HepG2 (cell line): ENCODE data around the gene DCLK1. TPM values are rescaled to one million over a fixed set of nuclear protein-coding genes. Genes with fewer than 3 reads are reported as not detected.

Experiments used
- ATAC-seq: fragments of 200-7000 bp; cut with Tn5 transposase; 3 replicates; pipeline ENCODE4 v1.9.1; 2020; ENCODE audit warnings: mild to moderate bottlenecking, moderate library complexity
- BruUV-seq: library from RNA; stranded (reverse); fragments of 400-500 nt; replicated peaks from 2 replicates; lab custom pipeline; 2021; lab: Mats Ljungman, UMichigan
- CTCF ChIA-PET: fragments of 300-600 bp; formaldehyde crosslinking; extraction: SDS; loops from one replicate; lab custom pipeline; 2021; ENCODE audit warnings: low total read pairs, inconsistent platforms, low intra/inter-chr PET ratio; lab: Yijun Ruan, JAX
- POLR2A ChIA-PET: fragments of 350-600 bp; sonication (Branson Sonifier 250); formaldehyde crosslinking; loops from one replicate; lab custom pipeline; 2020; ENCODE audit warnings: antibody characterized with exemption, inconsistent platforms; lab: Yijun Ruan, JAX
- DNase-seq: peaks from one replicate; pipeline ENCODE4 v3.0.0-alpha.2; 2015; ENCODE audit warnings: low spot score
- FAIRE-seq: peaks from 3 replicates; lab custom pipeline; 2011; peaks lifted over from hg19 to GRCh38; lab: Jason Lieb, UNC
- H2AFZ ChIP-seq: one replicate; pipeline ENCODE4 v1.6.1; 2011; ENCODE audit warnings: low read length, inconsistent platforms
- H3K27ac ChIP-seq: fragments of 300-600 bp; 3 replicates; pipeline ENCODE4 v1.8.0; 2011; ENCODE audit warnings: mixed run types, mild to moderate bottlenecking, mixed read lengths, low read length, inconsistent platforms; ENCODE audit not compliant: insufficient read depth; ENCODE audit errors: extremely low read length
- H3K27me3 ChIP-seq, 2 experiments: fragments of 200-600 bp in 1 of 2; 2 replicates in 1 of 2; 3 replicates in 1 of 2; pipeline versions ENCODE4 v1.6.0 to v1.8.0; 2011; ENCODE audit warnings: low read length in 2 of 2, mild to moderate bottlenecking in 2 of 2, moderate library complexity in 2 of 2, inconsistent platforms in 1 of 2; ENCODE audit not compliant: insufficient read depth in 2 of 2, control insufficient read depth in 1 of 2
- H3K36me3 ChIP-seq, 2 experiments: fragments of 200-600 bp in 1 of 2; replicated peaks in 1 of 2; 2 replicates in 1 of 2; 3 replicates in 1 of 2; pipeline versions ENCODE4 v1.5.1 to v1.8.0; 2011; ENCODE audit warnings: low read length in 2 of 2, inconsistent platforms in 1 of 2; ENCODE audit not compliant: insufficient read depth in 2 of 2, control insufficient read depth in 1 of 2
- H3K4me1 ChIP-seq: 2 replicates; pipeline ENCODE4 v1.5.1; 2012; ENCODE audit warnings: low read length, inconsistent platforms; ENCODE audit not compliant: insufficient read depth
- H3K4me2 ChIP-seq: 2 replicates; pipeline ENCODE4 v1.6.0; 2011; ENCODE audit warnings: low read depth, low read length, inconsistent platforms
- H3K4me3 ChIP-seq, 3 experiments: fragments of 200-600 bp in 1 of 3; sonication (generic), shearing (Covaris generic) in 1 of 3; replicated peaks in 1 of 3; 2 replicates each; pipeline ENCODE4 v1.5.1; 2011 to 2016; ENCODE audit warnings: low read length in 3 of 3, inconsistent platforms in 2 of 3, low read depth in 2 of 3, mild to moderate bottlenecking in 2 of 3, control low read depth in 1 of 3, mixed read lengths in 1 of 3; ENCODE audit not compliant: insufficient read depth in 1 of 3
- H3K79me2 ChIP-seq: one replicate; pipeline ENCODE4 v1.6.1; 2011; ENCODE audit warnings: low read length, inconsistent platforms; ENCODE audit not compliant: insufficient read depth
- H3K9ac ChIP-seq: 2 replicates; pipeline ENCODE4 v1.6.0; 2011; ENCODE audit warnings: mild to moderate bottlenecking, low read depth, low read length, inconsistent platforms; ENCODE audit not compliant: insufficient read depth
- H3K9me3 ChIP-seq: 2 replicates; pipeline ENCODE4 v1.5.1; 2012; ENCODE audit warnings: mild to moderate bottlenecking, low read length
- H4K20me1 ChIP-seq: 2 replicates; pipeline ENCODE4 v1.6.0; 2011; ENCODE audit warnings: inconsistent platforms, mild to moderate bottlenecking, low read length, moderate library complexity; ENCODE audit not compliant: insufficient read depth
- IRF2 ChIP-seq: IDR thresholded peaks from 2 replicates; pipeline ENCODE4 v1.6.1; 2018; ENCODE audit warnings: missing genetic modification reagents, missing compliant biosample characterization
- KLF12 ChIP-seq: sonication (generic); formaldehyde crosslinking; IDR thresholded peaks from 2 replicates; pipeline ENCODE4 v1.4.0; 2020; ENCODE audit warnings: missing genetic modification reagents, borderline replicate concordance
- MZF1 ChIP-seq: sonication (generic); formaldehyde crosslinking; IDR thresholded peaks from 2 replicates; pipeline ENCODE4 v1.8.1; 2023; ENCODE audit warnings: mild to moderate bottlenecking, missing genetic modification reagents, borderline replicate concordance
- RORA ChIP-seq: sonication (generic); formaldehyde crosslinking; IDR thresholded peaks from 2 replicates; pipeline ENCODE4 v1.5.0; 2020; ENCODE audit warnings: mild to moderate bottlenecking, missing genetic modification reagents, moderate library complexity
- SATB2 ChIP-seq: sonication (generic); formaldehyde crosslinking; IDR thresholded peaks from 2 replicates; pipeline ENCODE4 v1.5.0; 2020; ENCODE audit warnings: missing genetic modification reagents
- ZC3H4 ChIP-seq: sonication (generic); formaldehyde crosslinking; IDR thresholded peaks from 2 replicates; pipeline ENCODE4 v1.4.0; 2020; ENCODE audit warnings: missing genetic modification reagents, borderline replicate concordance
- ZFP90 ChIP-seq: sonication (generic); formaldehyde crosslinking; IDR thresholded peaks from 2 replicates; pipeline ENCODE4 v1.8.0; 2022; ENCODE audit warnings: missing genetic modification reagents, mild to moderate bottlenecking, inconsistent platforms, borderline replicate concordance
- ZNF160 ChIP-seq: sonication (generic); formaldehyde crosslinking; IDR thresholded peaks from 2 replicates; pipeline ENCODE4 v1.8.0; 2022; ENCODE audit warnings: mild to moderate bottlenecking, inconsistent platforms, missing genetic modification reagents
- ZNF580 ChIP-seq: IDR thresholded peaks from 2 replicates; pipeline ENCODE4 v1.6.1; 2016; ENCODE audit warnings: low read depth, borderline replicate concordance
- ZNF883 ChIP-seq: sonication (generic); formaldehyde crosslinking; IDR thresholded peaks from 2 replicates; pipeline ENCODE4 v1.5.1; 2020; ENCODE audit warnings: mild to moderate bottlenecking, missing genetic modification reagents; ENCODE audit errors: not compliant biosample characterization
- WGBS: methylation state at CpG from one replicate; pipeline ENCODE4 v1.1.6; 2017; ENCODE audit warnings: low lambda C conversion rate; 5-methylcytosine and 5-hydroxymethylcytosine counted together
- in situ Hi-C: cut with HindIII; loops from 2 replicates; pipeline ENCODE4 v1.10.0; 2017; ENCODE audit warnings: low pct_unique_long_range_greater_than_20kb; ENCODE audit not compliant: extremely low pct_ligation_motif_present
- intact Hi-C: fragments of 100-400 bp; cut with micrococcal nuclease; formaldehyde crosslinking; loops from one replicate; pipeline ENCODE4 v1.10.0; 2022; ENCODE audit not compliant: unreplicated experiment
- polyA plus RNA-seq, 8 experiments: library from polyadenylated mRNA; depleted of rRNA in 3 of 8; stranded (reverse) in 7 of 8; unstranded in 1 of 8; fragments of >200 nt; fragmentation: Illumina TruSeq in 4 of 8; extraction: Trizol in 4 of 8; gene quantifications; 2 replicates each; pipeline versions ENCODE4 v1.2.1 to v1.2.3, GENCODE V29; 2011 to 2016; ENCODE audit warnings: low read depth in 4 of 8, missing spikeins in 1 of 8, mixed read lengths in 1 of 8; ENCODE audit not compliant: insufficient read depth in 1 of 8
- total RNA-seq, 5 experiments: library from RNA; depleted of rRNA; stranded (reverse); fragments of >200 nt; fragmentation: Illumina TruSeq; extraction: Trizol; gene quantifications; 2 replicates each; pipeline ENCODE4 v1.2.3, GENCODE V29; 2016; ENCODE audit warnings: low read depth in 1 of 5
- TF ChIP-seq, protein P1 (sequence below): sonication (generic); formaldehyde crosslinking; IDR thresholded peaks from 2 replicates; pipeline ENCODE4 v1.5.1; 2020; ENCODE audit warnings: missing genetic modification reagents, mild to moderate bottlenecking, borderline replicate concordance

The DCLK1 gene
- total and polyA plus RNA-seq, 2 of the 13 experiments (the other 11 are each of a cell fraction or from before 2014, with no cell fraction given), result not detected

DNA sequence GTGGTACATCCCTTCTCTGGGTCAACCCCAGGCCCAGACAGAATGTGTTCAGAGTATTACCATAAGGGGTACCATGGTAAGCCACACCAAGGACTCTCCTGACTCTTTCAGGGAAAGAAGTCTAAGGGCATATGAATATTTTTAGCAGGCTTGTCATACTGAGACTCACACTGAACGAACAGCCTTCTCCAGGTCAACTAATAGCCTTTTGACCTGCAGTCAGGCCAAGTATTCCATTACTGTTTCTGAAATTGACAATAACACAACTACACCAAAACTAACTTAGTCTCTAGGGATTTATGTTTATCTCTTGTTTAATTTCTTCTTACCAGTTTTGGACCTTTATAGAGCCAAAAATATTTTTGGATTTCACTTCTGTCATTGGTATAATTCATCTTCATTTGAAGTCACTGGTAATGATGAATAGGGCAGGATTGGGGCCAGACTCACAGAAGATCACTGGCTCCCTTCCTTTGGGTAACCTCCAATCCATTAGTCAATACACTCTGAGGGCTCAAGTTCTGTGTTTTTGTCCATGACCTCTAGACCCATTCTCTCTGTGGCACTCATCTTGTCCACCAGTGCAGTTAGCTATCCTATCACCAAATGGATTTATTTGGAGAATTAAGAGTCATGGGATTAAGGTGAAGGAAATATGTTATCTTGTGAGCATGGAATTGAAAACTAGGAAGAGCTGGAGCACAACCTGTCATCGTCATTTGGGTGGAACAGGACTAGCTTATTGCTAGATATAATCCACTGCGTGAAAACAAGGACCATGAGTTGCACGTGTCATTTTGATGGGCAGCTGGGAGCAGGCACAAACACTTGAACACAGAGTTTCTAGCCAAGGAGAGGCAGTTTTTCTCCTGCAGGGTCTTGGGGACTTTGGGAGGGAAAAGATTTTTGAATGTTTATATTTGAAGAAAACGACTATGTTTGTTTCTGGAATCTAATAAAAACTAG is 313.3 kb downstream of the DCLK1 start:
- DNase-seq (no peak), FAIRE-seq (no peak), ATAC-seq (no peak)
- no peak overlapping the region for H3K9ac ChIP-seq
- H3K9me3 ChIP-seq, result no peaks in the 10 kb centered on the region
- no peaks in the 10 kb centered on the region for H3K79me2 ChIP-seq
- H3K27me3 ChIP-seq, result peaks cover 0 to 3% of the 10 kb centered on the region in 2 experiments; a peak in 1 of 5 replicates
- intact Hi-C loops, result no loop called here
- H3K27ac ChIP-seq, result no peak overlapping the region
- in situ Hi-C loops, result no loop called here
- CTCF ChIA-PET, result no interaction called here
- WGBS, result 18% methylated on average over 5 of the region's 5 CpGs
- H3K4me3 ChIP-seq, result no peak overlapping the region
- no TSS peak for BruUV-seq
- TF ChIP-seq KLF12 (CRISPR knock-in tag) (no peak), RORA (CRISPR knock-in tag) (no peak), ZNF580 (CRISPR knock-in tag) (no peak), MZF1 (no peak), ZC3H4 (no peak), ZNF883 (CRISPR knock-in tag) (no peak), IRF2 (CRISPR knock-in tag) (no peak), ZNF160 (CRISPR knock-in tag) (no peak), ZFP90 (no peak), SATB2 (CRISPR knock-in tag) (no peak)
- TF ChIP-seq, protein P1, sequence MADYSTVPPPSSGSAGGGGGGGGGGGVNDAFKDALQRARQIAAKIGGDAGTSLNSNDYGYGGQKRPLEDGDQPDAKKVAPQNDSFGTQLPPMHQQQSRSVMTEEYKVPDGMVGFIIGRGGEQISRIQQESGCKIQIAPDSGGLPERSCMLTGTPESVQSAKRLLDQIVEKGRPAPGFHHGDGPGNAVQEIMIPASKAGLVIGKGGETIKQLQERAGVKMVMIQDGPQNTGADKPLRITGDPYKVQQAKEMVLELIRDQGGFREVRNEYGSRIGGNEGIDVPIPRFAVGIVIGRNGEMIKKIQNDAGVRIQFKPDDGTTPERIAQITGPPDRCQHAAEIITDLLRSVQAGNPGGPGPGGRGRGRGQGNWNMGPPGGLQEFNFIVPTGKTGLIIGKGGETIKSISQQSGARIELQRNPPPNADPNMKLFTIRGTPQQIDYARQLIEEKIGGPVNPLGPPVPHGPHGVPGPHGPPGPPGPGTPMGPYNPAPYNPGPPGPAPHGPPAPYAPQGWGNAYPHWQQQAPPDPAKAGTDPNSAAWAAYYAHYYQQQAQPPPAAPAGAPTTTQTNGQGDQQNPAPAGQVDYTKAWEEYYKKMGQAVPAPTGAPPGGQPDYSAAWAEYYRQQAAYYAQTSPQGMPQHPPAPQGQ (CRISPR knock-in tag), result no peak
- H3K36me3 ChIP-seq, result no peaks in the 10 kb centered on the region
- no peak overlapping the region for H2AFZ ChIP-seq
- H3K4me1 ChIP-seq, result no peaks in the 10 kb centered on the region
- POLR2A ChIA-PET, result no interaction called here
- H3K4me2 ChIP-seq, result no peak overlapping the region
- H4K20me1 ChIP-seq, result no peaks in the 10 kb centered on the region
